HFFc6 (cell line): ENCODE measurements around the gene AFAP1. TPM values are rescaled to one million over a fixed set of nuclear protein-coding genes. Genes with fewer than 3 reads are reported as not detected.

Experiments
- DNase-seq: peaks from one replicate; pipeline ENCODE4 v3.0.0-alpha.2; 2018
- H3K27ac Mint-ChIP-seq: 2 replicates; pipeline ENCODE4 v1.8.0; 2020; ENCODE audit warnings: mild to moderate bottlenecking, mixed read lengths
- H3K27me3 Mint-ChIP-seq: 2 replicates; pipeline ENCODE4 v1.8.0; 2021; ENCODE audit warnings: mild to moderate bottlenecking, moderate library complexity, mixed read lengths; ENCODE audit not compliant: insufficient read depth
- H3K36me3 Mint-ChIP-seq: 2 replicates; pipeline ENCODE4 v1.8.0; 2021; ENCODE audit warnings: low read depth, mixed read lengths
- H3K4me1 Mint-ChIP-seq: 2 replicates; pipeline ENCODE4 v1.8.0; 2020; ENCODE audit warnings: low read depth, mixed read lengths
- H3K4me3 Mint-ChIP-seq: 2 replicates; pipeline ENCODE4 v1.8.0; 2020; ENCODE audit warnings: mild to moderate bottlenecking, moderate library complexity, mixed read lengths
- H3K9me3 Mint-ChIP-seq: 2 replicates; pipeline ENCODE4 v1.8.0; 2020; ENCODE audit warnings: mild to moderate bottlenecking, mixed read lengths
- total RNA-seq, 6 experiments: library from RNA; stranded (reverse); fragmentation: NEBNext Ultra II Directional; extraction: Animal tissue kit (Norgen Biotek cat#: 25700); gene quantifications; 2 replicates in 1 of 6; 3 replicates in 5 of 6; pipeline ENCODE4 v1.2.3, GENCODE V29; 2021
- TF ChIP-seq, protein P1 (sequence below): fragments of 200-600 bp; sonication (generic); IDR thresholded peaks from 2 replicates; pipeline ENCODE4 v1.5.0; 2021; ENCODE audit warnings: antibody characterized with exemption, mild to moderate bottlenecking

AFAP1 gene
- total RNA-seq, 6 experiments from 2014 or later, result 99.7 to 116 (median 107) TPM

DNA sequence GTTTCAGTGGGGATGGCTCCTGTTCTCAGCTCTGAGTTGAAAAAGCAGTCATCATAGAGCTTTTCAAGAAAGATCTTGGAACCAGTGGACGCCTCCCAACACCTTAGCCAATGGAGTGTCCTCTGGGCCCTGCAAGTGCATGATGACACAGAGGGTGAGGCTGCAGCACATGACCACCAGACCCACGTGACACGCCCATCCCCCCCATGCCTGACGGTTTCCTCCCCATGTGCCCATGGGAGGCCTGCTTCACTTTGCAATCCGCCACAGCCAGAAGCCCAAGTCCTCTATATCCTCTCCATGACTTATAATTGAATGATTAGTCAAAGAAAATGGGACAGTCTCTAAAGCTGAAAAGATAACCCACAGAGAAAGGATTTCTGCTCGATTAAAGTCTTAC, 187.0 kb downstream of the AFAP1 start:
- no peak overlapping the region for H3K27ac Mint-ChIP-seq
- H3K4me3 Mint-ChIP-seq, result no peak overlapping the region
- no peak for DNase-seq
- peaks cover 42% of the 10 kb centered on the region for H3K27me3 Mint-ChIP-seq
- H3K9me3 Mint-ChIP-seq, result no peaks in the 10 kb centered on the region; the same call in 1 of the 2 replicates
- H3K36me3 Mint-ChIP-seq, result peaks cover 10% of the 10 kb centered on the region
- H3K4me1 Mint-ChIP-seq, result peaks cover 25% of the 10 kb centered on the region
- TF ChIP-seq, protein P1, sequence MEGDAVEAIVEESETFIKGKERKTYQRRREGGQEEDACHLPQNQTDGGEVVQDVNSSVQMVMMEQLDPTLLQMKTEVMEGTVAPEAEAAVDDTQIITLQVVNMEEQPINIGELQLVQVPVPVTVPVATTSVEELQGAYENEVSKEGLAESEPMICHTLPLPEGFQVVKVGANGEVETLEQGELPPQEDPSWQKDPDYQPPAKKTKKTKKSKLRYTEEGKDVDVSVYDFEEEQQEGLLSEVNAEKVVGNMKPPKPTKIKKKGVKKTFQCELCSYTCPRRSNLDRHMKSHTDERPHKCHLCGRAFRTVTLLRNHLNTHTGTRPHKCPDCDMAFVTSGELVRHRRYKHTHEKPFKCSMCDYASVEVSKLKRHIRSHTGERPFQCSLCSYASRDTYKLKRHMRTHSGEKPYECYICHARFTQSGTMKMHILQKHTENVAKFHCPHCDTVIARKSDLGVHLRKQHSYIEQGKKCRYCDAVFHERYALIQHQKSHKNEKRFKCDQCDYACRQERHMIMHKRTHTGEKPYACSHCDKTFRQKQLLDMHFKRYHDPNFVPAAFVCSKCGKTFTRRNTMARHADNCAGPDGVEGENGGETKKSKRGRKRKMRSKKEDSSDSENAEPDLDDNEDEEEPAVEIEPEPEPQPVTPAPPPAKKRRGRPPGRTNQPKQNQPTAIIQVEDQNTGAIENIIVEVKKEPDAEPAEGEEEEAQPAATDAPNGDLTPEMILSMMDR, result no peak

DNA sequence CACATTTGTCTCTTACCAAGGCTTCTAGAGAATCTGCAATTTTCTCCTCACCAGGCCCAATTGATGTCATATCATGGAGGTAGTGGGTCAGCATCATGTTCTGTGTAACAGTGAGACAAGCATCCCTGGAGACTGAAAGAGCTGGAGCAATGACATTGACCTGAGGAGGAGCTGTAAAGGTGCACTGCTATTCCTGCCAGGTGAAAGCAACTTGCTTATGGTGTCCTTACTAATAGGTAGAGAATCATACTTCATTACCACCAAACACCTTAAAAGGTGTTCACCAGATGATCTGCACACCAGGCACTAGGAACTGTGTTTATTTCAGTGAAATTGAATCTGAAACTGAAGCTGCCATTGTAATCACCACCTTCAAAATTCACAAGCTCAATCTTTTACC, 188.7 kb downstream of the AFAP1 start:
- peaks cover 25% of the 10 kb centered on the region for H3K4me1 Mint-ChIP-seq
- H3K36me3 Mint-ChIP-seq, result 0 out of 2 replicates have a peak, but pooled peaks cover 3% of the 10 kb centered on the region
- DNase-seq, result no peak
- no peak overlapping the region for H3K27ac Mint-ChIP-seq
- no peak overlapping the region for H3K4me3 Mint-ChIP-seq
- H3K9me3 Mint-ChIP-seq, result no peaks in the 10 kb centered on the region; the same call in 1 of the 2 replicates
- TF ChIP-seq, protein P1, result no peak
- peaks cover 37% of the 10 kb centered on the region for H3K27me3 Mint-ChIP-seq

DNA sequence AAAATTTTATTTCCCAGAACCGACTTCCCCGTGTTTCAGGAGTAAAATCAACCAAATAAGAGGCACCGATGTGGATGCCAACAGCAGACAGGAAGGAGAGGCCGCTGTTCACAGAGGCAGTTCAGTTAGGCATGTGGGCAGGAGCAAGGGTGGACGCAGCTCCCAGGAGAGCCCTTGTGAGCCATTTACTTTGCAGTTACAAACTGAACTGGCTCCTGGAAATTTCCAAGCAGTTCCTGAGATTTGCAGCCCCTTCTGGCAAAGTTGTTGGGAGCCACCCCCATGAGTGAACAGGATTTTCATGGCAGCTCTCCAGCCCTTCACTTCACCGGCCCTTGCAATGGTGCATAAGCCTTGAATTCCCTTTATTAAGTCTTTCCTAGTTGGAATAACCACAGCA, 189.1 kb downstream of the AFAP1 start:
- Mint-ChIP-seq H3K36me3 (0 out of 2 replicates have a peak, but pooled peaks cover 3% of the 10 kb centered on the region), H3K27me3 (peaks cover 33% of the 10 kb centered on the region), H3K9me3 (no peaks in the 10 kb centered on the region; the same call in 1 of the 2 replicates), H3K27ac (no peak overlapping the region), H3K4me3 (no peak overlapping the region), H3K4me1 (peaks cover 25% of the 10 kb centered on the region)
- no peak for DNase-seq
- TF ChIP-seq, protein P1, result no peak

DNA sequence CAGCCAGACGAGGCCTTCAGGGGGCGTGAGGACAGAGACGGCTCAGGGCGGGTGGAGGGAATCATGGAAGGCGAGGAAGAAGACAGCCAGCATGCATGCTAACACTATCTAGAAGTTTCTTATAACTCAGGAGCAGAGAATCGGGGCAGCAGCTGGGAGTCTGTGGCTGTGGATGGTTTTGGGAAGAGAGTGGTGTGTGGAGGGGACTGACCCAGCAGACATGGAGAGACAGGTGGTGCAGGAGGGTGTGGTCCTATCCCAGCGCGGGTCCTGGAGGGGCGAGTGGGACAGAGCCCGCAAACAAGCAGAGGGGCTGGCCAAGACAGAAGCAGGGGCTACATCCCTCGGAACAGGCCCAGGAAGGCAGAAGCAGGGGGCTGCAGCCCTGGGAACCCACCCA, 192.1 kb downstream of the AFAP1 start:
- no peaks in the 10 kb centered on the region for H3K9me3 Mint-ChIP-seq
- peaks cover 25% of the 10 kb centered on the region for H3K4me1 Mint-ChIP-seq
- no peak for DNase-seq
- H3K27ac Mint-ChIP-seq, result no peak overlapping the region
- no peaks in the 10 kb centered on the region for H3K36me3 Mint-ChIP-seq
- no peak overlapping the region for H3K4me3 Mint-ChIP-seq
- H3K27me3 Mint-ChIP-seq, result peaks cover 6% of the 10 kb centered on the region
- TF ChIP-seq, protein P1, result no peak

DNA sequence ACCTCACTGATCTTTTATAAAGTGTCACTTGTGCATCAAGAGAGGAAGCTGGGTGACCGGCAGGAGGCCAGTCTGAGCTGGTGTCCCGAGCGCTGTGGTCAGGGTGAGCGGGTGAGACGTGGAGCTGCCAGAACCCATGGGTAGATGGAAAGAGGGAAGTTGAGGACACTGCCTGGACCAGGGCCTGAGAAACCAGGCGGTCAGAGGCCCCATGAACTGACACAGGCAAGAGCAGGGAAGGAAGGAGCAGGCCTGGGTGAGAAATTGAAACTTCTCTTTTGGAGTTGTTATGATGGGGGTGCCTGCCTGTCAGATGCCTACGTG, 192.6 kb downstream of the AFAP1 start:
- Mint-ChIP-seq H3K27ac (no peak overlapping the region; the same call in 1 of the 2 replicates), H3K27me3 (peaks cover 2% of the 10 kb centered on the region; the same call in 1 of the 2 replicates), H3K4me3 (no peak overlapping the region), H3K36me3 (no peaks in the 10 kb centered on the region), H3K9me3 (no peaks in the 10 kb centered on the region), H3K4me1 (peaks cover 25% of the 10 kb centered on the region)
- DNase-seq, result no peak
- TF ChIP-seq, protein P1, result no peak
